ENCODE measurements around the gene NXNL2. TPM values are rescaled to one million over a fixed set of nuclear protein-coding genes. Genes with fewer than 3 reads are reported as not detected.
A peak's percentile ranks its signal among the peaks of the same experiment; 100 is the strongest.

NXNL2 gene
- total RNA-seq, 1 experiment from 2014 or later: 0.52 TPM

DNA sequence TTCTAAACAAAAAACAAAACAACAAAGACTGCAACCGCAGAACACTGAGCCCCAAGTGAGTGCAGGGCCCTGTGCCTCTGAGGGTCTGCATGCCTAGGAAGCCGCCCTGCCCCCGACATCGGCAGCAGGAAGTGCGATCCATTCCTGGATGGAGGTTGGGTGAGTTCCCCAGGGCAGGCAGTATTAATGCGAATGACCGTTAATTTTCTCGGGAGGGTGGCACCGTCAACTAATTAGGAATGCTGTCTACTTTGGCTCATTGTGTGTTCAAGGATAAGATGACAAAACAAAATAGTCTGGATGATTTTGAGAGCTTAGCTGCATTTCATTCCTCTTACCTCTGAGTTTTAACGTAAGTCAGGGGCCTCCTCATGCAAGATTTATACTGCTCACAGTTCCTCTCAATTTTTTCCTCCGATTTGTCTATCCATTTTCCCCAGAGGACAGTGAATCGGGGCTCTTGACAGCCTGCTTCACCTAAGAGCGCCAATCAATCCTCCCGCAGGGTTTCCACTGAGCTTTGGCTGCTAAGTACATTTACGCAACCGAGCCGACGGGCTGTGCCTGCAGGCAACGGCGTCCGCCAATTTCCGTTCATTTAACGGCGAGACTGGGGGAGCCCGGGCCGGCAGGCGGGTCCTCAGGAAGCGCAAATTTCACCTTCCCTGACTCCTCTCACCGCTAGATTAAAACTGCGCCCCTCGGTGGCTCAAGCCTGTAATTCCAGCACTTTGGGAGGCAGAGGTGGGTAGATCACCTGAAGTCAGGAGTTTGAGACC lies 2.9 kb upstream of the NXNL2 start:
- intact Hi-C loops (cut with micrococcal nuclease; ENCODE audit: unreplicated experiment): loop anchor here (5.0 to 10.0 kb wide), 2 partner anchors 47 to 145 kb away; partner anchors contain the start of gene SPIN1
- H3K27ac Mint-ChIP-seq (ENCODE audit: unreplicated experiment): no peak overlapping the region

DNA sequence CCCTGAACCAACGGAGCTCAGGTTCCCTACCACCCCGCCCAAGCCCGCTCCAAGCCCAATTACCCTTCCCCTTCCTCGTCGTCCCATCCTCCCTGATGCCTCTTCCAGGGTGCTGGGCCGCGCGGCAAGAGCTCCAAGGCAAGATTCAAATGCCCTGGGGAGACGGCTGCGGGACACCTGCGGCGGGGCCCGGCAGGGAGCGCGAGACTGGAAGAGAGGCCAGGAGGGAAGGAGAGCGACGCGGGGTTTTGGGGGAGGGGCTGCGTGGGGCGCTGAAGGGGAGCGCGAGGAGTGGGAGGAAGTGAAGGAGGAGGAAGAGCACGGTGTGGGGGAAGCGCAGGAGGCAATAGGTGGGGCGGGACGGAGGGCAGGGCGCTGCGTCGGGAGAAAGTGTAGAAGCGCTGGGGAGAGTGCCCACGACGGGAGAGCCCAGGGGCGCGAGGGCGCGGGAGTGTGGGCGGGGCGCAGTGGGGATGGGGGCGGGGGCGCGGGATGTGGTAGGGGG lies 975 bp upstream of the NXNL2 start:
- peaks cover 10% of the 10 kb centered on the region; the same call in 1 of the 2 replicates for H3K4me1 ChIP-seq
- ChIA-PET CTCF (interaction anchor here (0.7 kb wide), 1 partner anchor 11 kb away, joined by 4 read pairs; no protein-coding TSS in a partner anchor), POLR2A (no interaction called here)
- Mint-ChIP-seq H3K4me3 (ENCODE audit: unreplicated experiment) (peak overlapping the region; percentile 80), H3K4me1 (ENCODE audit: low read depth, unreplicated experiment) (peaks cover 12% of the 10 kb centered on the region), H3K27ac (ENCODE audit: unreplicated experiment) (peak overlapping the region; percentile 63), H3K27me3 (ENCODE audit: insufficient read depth, unreplicated experiment) (no peaks in the 10 kb centered on the region), H3K36me3 (ENCODE audit: insufficient read depth, unreplicated experiment) (peaks cover 5% of the 10 kb centered on the region), H3K9me3 (ENCODE audit: unreplicated experiment) (no peaks in the 10 kb centered on the region)
- intact Hi-C loops (cut with micrococcal nuclease; ENCODE audit: unreplicated experiment): loop anchor here (5.0 to 10.0 kb wide), 2 partner anchors 49 to 147 kb away; partner anchors contain the start of gene SPIN1
- peak overlapping the region; percentile 65 for H3K4me3 ChIP-seq (ENCODE audit: low read depth, low read length)
- peak; percentile 57 to 70 for DNase-seq
- TF ChIP-seq, protein P1, sequence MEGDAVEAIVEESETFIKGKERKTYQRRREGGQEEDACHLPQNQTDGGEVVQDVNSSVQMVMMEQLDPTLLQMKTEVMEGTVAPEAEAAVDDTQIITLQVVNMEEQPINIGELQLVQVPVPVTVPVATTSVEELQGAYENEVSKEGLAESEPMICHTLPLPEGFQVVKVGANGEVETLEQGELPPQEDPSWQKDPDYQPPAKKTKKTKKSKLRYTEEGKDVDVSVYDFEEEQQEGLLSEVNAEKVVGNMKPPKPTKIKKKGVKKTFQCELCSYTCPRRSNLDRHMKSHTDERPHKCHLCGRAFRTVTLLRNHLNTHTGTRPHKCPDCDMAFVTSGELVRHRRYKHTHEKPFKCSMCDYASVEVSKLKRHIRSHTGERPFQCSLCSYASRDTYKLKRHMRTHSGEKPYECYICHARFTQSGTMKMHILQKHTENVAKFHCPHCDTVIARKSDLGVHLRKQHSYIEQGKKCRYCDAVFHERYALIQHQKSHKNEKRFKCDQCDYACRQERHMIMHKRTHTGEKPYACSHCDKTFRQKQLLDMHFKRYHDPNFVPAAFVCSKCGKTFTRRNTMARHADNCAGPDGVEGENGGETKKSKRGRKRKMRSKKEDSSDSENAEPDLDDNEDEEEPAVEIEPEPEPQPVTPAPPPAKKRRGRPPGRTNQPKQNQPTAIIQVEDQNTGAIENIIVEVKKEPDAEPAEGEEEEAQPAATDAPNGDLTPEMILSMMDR (IDR thresholded peaks at IDR 0.05; ENCODE audit: insufficient read depth in 1 of 2, low read depth in 1 of 2, low read length in 1 of 2, severe bottlenecking in 1 of 2, unreplicated experiment in 1 of 2): peak in 1 of 2 experiments; percentile 1
- H3K9me3 ChIP-seq: no peaks in the 10 kb centered on the region
- no TSS peak for BruUV-seq (replicated peaks)
- no peaks in the 10 kb centered on the region for H3K36me3 ChIP-seq (ENCODE audit: control insufficient read depth, insufficient read depth, low read length)
- no peaks in the 10 kb centered on the region for H3K27me3 ChIP-seq (replicated peaks; ENCODE audit: control insufficient read depth, insufficient read depth, low read length)

More for the DNA sequence above, 2.9 kb upstream of the NXNL2 start:
- BruUV-seq (replicated peaks): no TSS peak
- Histone ChIP-seq H3K27me3 (replicated peaks; ENCODE audit: control insufficient read depth, insufficient read depth, low read length) (no peaks in the 10 kb centered on the region), H3K9me3 (no peaks in the 10 kb centered on the region), H3K4me1 (peaks cover 10% of the 10 kb centered on the region; the same call in 1 of the 2 replicates), H3K4me3 (ENCODE audit: low read depth, low read length) (no peak overlapping the region), H3K36me3 (ENCODE audit: control insufficient read depth, insufficient read depth, low read length) (no peaks in the 10 kb centered on the region)
- CTCF ChIA-PET: no interaction called here
- TF ChIP-seq, protein P1 (IDR thresholded peaks at IDR 0.05; ENCODE audit: insufficient read depth in 1 of 2, low read depth in 1 of 2, low read length in 1 of 2, severe bottlenecking in 1 of 2, unreplicated experiment in 1 of 2): no peak
- Mint-ChIP-seq H3K4me3 (ENCODE audit: unreplicated experiment) (no peak overlapping the region), H3K4me1 (ENCODE audit: low read depth, unreplicated experiment) (peaks cover 12% of the 10 kb centered on the region), H3K9me3 (ENCODE audit: unreplicated experiment) (no peaks in the 10 kb centered on the region), H3K36me3 (ENCODE audit: insufficient read depth, unreplicated experiment) (peaks cover 5% of the 10 kb centered on the region), H3K27me3 (ENCODE audit: insufficient read depth, unreplicated experiment) (no peaks in the 10 kb centered on the region)
- no peak for DNase-seq
- POLR2A ChIA-PET: no interaction called here

DNA sequence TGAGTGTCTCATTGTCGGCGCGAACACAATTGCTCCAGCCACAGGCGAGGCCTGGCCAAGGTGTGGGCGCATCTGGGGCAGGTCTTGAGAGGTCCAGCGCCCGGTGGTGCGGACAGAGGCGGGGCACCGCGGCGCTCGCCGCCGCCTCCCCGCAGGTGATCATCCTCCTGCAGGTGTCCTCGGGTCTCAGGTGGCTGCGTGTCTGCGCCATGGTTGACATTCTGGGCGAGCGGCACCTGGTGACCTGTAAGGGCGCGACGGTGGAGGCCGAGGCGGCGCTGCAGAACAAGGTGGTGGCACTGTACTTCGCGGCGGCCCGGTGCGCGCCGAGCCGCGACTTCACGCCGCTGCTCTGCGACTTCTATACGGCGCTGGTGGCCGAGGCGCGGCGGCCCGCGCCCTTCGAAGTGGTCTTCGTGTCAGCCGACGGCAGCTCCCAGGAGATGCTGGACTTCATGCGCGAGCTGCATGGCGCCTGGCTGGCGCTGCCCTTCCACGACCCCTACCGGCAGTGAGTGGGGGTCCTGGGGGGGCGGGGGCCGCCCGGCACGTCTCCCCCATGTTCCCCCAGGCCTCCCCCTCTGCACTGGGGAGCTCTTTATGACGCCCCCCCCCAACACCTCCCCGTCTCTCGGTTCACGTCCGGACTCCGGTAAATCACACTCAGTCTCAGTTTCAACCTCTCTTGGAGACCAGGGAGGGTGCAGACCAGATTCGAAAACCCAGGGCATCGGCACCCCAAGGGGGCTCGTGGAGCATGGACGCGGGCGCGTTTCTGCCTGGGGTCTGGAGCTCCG lies 446 bp downstream of the NXNL2 start:
- intact Hi-C loops (cut with micrococcal nuclease; ENCODE audit: unreplicated experiment): loop anchor here (10.0 kb wide), 1 partner anchor 51 kb away; no protein-coding TSS in a partner anchor
- no peaks in the 10 kb centered on the region for H3K9me3 Mint-ChIP-seq (ENCODE audit: unreplicated experiment)
- TF ChIP-seq, protein P1 (IDR thresholded peaks at IDR 0.05; ENCODE audit: insufficient read depth in 1 of 2, low read depth in 1 of 2, low read length in 1 of 2, severe bottlenecking in 1 of 2, unreplicated experiment in 1 of 2): peak in 1 of 2 experiments; percentile 25
- peaks cover 12% of the 10 kb centered on the region for H3K4me1 Mint-ChIP-seq (ENCODE audit: low read depth, unreplicated experiment)
- ChIA-PET CTCF (interaction anchor here (0.7 kb wide), 1 partner anchor 255 kb away, joined by 4 read pairs; no protein-coding TSS in a partner anchor), POLR2A (interaction anchor here (0.7 kb wide), 1 partner anchor 73 kb away, joined by 4 read pairs; no protein-coding TSS in a partner anchor)
- H3K27me3 ChIP-seq (replicated peaks; ENCODE audit: control insufficient read depth, insufficient read depth, low read length): no peaks in the 10 kb centered on the region
- peak; percentile 64 to 67 for DNase-seq
- BruUV-seq (replicated peaks): no TSS peak
- no peaks in the 10 kb centered on the region for H3K36me3 ChIP-seq (ENCODE audit: control insufficient read depth, insufficient read depth, low read length)
- H3K4me3 Mint-ChIP-seq (ENCODE audit: unreplicated experiment): peak overlapping the region; percentile 80
- peaks cover 4% of the 10 kb centered on the region; the same call in 1 of the 2 replicates for H3K4me1 ChIP-seq
- peaks cover 5% of the 10 kb centered on the region for H3K36me3 Mint-ChIP-seq (ENCODE audit: insufficient read depth, unreplicated experiment)
- no peaks in the 10 kb centered on the region for H3K9me3 ChIP-seq
- no peak overlapping the region for H3K27ac Mint-ChIP-seq (ENCODE audit: unreplicated experiment)
- peak overlapping the region; percentile 65 for H3K4me3 ChIP-seq (ENCODE audit: low read depth, low read length)
- no peaks in the 10 kb centered on the region for H3K27me3 Mint-ChIP-seq (ENCODE audit: insufficient read depth, unreplicated experiment)
